ENCODE results near the gene BTBD19. TPM values are rescaled to one million over a fixed set of nuclear protein-coding genes. Genes with fewer than 3 reads are reported as not detected.
"Not testable (repeated sequence)": the region's sequence is repeated elsewhere in the genome, so short reads cannot be mapped to it uniquely, and the experiment has no call there.

Gene BTBD19
- polyA plus RNA-seq, 4 donors = 6.8 to 25.0 (median 16.2) TPM

DNA sequence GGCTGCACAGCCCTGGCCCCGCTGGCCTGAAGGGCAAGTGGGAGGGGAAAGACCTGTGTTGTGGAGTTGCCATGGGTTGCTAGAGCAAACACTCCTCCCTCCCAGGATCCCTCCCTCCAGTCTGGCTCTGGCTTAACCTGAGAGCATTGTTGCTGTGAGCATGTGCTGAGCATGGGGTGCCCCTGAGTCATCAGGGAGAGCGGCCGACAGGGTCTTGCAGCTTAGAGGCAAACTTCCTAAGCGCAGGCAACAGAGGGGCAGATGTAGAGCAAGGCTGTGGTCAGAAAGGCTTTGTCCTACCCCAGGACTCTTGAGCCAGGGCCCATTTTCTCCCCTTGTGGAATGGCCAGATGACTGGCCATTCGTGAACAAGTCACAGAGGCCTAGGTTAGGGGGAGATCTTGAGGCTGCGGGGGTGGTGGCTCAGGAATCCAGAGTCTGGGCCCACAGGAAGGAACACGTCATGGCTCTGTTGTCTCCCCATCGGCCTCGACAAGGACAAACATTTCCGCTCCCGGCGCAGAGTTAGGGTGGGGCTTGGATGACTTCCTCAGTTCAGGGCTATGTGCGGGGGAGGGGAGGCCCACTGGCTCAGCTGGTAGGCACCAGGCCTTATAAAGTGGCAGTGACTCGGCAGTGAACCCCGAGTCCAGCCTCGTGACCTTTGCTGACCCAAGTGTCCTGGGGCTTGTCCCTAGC is 810 bp upstream of the BTBD19 start:
- DNase-seq (ENCODE audit: low read depth in 4 of 4, low spot score in 2 of 4) = peak in 2 of 4 donors; percentile 81 to 83

DNA sequence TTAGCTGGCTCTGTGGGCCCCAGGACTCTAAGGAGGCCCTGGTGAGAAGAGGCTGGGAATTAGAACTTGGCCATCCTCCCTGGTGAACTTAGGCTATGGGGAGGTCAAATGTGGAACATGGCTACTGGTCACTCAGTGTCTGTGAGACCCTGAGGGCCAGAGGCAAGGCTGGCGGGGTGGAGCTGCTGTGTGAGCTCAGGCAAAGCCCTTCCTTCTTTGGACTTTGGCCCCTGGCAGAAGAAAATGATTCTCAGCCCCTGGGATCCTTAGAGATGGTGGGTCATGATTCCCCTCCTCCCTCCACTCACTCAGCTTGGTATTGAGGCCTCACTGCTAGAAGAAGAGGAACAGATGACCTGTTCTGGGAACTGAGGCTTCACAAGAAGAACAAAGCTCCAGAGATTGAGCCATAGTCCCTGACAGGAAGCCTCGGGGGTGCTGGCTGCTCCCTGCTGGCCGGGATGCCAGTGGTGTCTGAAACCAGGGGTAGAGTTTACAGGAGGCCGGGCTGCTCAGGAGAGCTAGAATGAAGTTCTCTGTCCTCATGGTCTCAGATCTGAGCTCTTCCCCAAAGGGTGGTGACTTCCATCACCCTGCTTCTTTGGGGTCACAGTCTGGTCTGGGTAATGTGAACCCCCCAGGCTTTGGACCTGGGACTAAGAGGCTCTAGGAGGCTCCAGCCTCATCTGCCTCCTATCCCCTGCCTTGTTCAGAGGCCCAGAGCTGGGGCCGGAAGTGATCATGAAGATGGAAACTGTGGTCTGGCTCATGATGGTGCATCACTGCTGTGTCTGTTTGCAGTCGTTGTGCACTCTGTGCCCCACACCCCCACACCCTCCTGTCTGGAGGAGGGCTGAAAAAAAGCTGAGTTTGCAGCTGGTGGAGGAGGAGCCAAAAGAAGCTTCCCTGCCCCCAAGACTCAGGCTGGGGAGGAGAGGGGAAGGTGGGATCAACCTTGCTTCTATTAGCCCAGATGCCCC is 905 bp downstream of the BTBD19 start:
- DNase-seq (ENCODE audit: low read depth in 4 of 4, low spot score in 2 of 4) = no peak

DNA sequence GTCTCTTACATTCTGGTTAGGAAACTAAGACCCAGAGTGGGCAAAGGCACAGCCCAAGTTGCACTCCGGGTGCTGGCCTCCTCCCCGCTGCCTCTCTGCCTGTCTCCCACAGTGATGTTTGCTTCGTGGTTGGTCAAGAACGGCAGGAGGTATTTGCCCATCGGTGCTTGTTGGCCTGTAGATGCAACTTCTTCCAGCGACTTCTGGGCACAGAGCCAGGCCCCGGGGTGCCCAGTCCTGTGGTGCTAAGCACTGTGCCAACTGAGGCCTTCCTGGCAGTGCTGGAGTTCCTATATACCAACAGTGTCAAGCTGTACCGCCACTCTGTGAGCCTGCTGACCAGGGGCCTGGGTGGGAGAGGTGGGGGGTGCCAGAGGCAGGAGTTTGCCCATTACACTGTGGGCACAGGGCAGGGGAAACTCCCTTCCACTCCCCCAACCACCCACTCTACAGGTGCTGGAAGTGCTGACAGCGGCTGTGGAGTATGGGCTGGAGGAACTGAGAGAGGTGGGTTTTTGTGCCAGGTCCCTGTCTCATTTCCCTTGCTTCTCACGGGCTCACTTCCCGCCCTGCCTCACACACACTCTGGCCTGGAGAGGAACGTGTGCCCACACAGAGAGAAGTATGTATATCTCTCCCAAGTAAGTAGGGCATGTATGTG is 1.9 kb downstream of the BTBD19 start:
- no peak for DNase-seq (ENCODE audit: low read depth in 4 of 4, low spot score in 2 of 4)

DNA sequence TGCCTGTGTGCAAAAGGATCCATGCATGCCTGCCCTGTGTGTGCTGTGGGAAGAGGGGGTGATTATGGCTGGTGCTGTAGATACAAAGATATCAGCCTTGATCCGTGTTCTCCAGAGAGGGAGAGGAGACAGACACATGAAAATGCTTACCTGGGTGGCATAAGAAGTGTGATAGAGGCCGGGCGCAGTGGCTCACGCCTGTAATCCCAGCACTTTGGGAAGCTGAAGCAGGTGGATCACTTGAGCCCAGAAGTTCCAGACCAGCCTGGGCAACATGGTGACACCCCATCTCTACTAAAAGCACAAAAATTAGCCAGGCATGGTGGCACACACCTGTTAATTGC is 2.4 kb downstream of the BTBD19 start:
- DNase-seq (ENCODE audit: low read depth in 4 of 4, low spot score in 2 of 4) = not testable (repeated sequence)

DNA sequence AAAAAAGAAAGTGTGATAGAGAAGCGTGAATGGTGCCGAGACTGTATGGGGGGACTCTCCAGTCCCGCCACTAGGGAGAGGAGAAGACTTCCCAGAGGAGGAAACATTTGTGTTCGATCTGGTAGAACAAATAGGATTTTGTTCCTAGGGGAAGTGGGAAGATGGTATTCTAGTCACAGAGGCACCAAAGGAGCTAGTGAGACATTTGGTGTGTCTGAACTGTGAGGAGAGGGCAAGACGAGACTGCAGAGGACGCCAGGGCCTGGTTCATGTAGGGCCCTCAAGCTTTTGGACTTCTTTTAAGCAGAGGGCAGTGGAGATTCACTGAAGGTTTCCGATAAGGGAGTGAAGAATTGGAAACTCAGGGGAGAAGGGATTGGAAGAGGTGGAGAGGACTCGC is 2.9 kb downstream of the BTBD19 start:
- DNase-seq (ENCODE audit: low read depth in 4 of 4, low spot score in 2 of 4) = no peak

DNA sequence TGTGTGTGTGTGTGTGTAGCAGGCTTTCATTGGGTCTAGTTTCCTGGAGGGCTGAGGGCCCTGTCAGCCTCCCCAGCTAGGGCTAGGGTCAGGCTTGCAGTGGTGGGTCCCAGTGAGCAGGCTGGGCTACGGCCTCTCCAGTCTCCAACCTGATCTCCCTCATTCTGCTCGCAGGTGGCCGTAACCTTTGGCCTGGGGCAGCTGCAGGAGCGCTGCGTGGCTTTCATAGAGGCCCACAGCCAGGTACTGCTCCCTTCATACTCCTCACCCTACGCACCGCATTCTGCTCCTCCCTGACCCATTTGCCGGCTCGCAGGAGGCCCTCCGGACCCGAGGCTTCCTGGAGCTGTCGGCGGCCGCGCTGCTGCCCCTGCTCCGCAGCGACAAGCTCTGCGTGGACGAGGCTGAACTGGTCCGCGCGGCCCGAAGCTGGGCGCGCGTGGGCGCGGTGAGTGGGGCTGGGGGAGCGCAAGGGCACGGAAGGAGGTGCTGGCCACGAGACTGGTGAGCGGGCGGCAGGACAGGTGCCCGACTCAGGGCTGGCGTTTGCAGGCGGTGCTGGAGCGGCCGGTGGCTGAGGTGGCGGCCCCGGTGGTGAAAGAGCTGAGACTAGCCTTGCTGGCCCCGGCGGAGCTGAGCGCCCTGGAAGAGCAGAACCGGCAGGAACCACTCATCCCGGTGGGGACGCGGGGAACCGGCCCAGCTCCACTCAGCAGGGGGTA is 4.7 kb downstream of the BTBD19 start:
- no peak for DNase-seq (ENCODE audit: low read depth in 4 of 4, low spot score in 2 of 4)

DNA sequence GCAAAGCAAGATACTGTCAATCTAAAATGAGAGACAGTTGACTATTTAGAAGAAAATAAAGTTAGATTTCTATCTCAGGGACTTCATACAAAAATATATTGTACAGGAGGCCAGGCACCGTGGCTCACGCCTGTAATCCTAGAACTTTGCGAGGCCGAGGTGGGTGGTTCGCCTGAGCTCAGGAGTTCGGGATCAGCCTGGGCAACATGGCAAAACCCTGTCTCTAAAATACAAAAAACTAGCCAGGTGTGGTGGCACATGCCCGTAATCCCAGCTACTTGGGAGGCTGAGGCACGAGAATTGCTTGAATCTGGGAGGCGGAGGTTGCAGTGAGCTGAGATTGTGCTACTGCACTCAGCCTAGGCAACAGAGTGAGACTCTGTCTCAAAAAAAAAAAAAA is 7.6 kb downstream of the BTBD19 start:
- DNase-seq (ENCODE audit: low read depth in 4 of 4, low spot score in 2 of 4) = not testable (repeated sequence)

DNA sequence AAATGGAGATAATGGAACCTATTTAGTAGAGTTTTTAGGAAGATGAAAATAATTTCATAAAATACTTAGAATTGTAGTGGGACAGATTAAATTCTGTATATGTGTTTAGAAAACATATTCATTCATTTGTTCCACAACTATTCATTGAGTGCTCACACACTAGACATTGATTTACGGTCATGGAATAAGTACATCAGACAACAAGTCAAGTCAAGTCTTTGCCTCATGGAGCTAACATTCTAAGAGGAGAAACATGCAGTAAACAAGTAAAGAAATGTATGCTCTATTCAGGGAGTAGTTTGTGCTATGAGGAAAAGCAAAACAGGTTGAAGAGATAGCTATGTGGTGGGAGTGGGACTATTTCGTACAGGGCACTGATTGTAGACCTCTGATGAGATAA is 9.0 kb downstream of the BTBD19 start:
- DNase-seq (ENCODE audit: low read depth in 4 of 4, low spot score in 2 of 4) = no peak

DNA sequence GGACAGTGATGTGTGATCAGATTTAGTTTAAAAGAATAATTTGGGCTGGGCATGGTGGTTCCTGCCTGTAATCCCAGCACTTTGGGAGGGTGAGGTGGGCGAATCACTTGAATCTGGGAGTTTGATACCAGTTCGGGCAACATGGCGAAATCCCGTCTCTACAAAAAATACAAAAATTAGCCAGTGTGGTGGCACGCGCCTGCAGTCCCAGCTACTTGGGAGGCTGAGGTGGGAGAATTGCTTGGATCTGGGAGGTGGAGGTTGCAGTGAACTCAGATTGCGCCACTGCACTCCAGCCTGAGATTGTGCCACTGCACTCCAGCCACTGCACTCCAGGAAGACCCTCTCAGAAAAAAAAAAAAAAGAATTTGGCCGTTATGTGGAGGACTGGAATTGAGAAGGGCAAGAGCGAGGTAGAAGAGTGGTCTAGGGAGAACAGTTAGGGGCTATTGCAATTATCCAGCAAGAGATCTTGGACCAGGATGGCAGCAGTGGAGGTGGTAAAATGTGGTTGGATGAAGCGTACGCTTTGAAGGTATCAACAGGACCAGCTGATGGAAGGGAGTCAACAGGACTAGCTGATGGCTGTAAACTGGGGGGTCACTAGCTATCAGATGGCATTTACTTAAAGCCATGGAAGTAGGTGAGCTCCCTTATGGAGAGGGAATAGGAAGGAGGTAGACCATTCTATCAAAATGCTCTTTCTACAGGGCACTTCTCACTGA is 9.6 kb downstream of the BTBD19 start:
- DNase-seq (ENCODE audit: low read depth in 4 of 4, low spot score in 2 of 4) = no peak

DNA sequence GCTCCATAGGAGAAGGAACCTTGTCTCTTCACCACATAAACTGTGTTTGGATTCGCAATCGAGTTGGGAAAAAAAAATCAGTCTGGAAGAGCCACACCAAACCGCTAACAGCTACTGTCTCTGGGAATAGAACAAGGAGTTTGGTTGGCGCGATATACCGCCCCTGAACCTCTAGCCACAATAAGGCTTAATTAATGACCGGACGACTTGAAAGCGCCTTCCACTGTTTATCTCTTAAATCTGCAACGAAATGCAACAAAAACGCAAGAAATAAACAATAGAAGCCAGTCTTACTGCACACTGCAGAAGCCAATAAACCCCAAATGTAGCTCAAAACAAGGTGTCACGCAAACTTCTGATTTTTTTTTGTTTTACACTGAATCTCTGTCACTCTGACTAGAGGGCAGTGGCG is 10.9 kb downstream of the BTBD19 start:
- DNase-seq (ENCODE audit: low read depth in 4 of 4, low spot score in 2 of 4) = no peak

DNA sequence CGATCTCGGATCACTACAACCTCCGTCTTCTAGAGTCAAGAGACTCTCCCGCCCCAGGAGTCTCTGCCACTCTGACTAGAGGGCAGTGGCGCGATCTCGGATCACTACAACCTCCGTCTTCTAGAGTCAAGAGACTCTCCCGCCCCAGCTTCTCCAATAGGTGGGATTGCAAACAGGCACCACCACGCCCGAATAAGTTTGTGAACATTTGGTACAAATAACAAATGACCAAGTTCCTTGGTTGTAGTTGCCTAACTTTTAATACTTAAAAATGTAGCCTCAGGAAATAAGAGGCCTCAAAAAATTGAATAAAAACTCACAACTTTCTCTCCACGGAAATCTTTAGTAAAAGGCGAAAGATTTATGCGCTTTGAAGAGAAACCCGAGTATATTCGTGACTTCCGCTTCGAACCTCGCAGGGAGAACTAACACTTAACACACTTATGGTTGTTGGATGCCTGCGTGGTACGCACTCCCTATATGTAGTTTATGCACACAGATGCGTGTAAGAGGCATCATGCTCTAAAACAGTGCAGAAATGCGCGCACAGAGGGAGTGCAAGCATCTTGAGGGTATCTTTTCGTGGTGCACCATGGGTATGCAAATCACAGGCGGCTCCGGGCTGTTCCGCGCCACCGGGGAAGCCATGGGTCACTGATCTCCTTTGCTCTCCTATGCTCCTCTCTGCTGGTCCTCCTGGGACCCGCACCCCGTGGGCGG is 11.4 kb downstream of the BTBD19 start:
- peak in 2 of 4 donors; percentile 80 to 96 for DNase-seq (ENCODE audit: low read depth in 4 of 4, low spot score in 2 of 4)

DNA sequence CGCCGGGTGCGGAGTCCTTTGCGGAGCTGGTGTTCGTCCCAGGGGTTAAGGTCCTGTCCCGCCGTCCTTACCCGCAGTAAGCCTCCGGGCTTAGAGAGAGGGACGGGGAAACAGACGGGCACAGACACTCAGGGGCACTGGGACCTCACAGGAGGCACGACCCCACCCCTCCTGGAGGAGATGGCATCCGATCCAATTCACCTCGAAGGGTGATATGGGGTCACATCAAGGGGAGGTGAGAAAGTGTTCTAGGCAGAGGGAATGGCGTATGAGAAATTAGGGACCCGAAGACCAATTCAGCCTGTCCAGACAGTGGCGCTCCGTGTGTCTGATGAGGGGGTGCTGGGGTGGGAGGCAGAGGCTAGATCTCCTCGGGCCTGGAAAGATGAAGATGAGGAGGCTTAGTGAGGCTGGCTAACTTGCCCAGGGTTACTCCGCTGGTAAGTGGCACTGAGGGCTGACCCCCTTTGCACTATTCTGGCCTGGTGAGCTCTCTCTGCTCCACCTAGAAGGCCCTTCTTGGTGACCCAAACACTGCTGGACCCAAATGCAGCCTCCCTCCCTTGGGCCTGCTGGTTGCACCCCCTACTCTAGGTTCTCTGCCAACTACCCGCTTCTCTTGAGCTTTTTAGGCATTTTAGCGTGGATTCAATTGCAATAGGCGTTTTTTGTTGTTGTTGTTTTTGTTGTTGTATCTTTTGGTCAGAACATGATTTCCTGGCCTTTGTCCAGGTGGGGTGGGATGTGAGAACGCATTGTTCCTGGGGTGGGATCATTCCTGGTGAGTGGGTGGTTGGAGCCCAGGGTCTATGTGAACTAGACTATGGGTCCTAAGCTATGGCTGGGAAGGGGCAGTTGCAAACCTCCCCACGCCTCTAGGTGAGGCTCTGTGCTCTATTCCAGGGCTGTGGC is 12.3 kb downstream of the BTBD19 start:
- no peak for DNase-seq (ENCODE audit: low read depth in 4 of 4, low spot score in 2 of 4)

DNA sequence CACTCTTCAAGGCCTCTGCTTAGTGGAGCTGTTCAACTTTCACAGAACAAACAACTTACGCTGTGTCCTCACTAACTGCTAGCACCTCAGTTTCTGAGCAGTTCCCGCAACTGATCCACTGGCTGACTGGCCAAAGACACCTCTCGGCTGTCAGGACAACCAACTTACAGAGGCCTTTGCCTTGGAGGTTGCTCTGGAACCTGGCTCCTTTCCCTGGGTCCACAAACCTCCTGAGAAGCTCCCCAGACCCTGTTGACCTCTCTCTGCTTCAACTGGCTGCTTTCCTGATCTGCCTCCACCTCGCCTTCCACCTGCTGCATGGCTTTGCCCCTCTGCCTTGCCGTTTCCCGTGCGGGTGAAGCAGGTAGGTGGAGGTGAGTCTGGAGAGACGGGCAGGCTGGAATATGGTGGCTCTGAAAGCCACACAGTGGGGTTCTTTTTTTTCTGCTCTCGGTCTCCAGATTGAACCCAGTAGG is 13.0 kb downstream of the BTBD19 start:
- no peak for DNase-seq (ENCODE audit: low read depth in 4 of 4, low spot score in 2 of 4)

DNA sequence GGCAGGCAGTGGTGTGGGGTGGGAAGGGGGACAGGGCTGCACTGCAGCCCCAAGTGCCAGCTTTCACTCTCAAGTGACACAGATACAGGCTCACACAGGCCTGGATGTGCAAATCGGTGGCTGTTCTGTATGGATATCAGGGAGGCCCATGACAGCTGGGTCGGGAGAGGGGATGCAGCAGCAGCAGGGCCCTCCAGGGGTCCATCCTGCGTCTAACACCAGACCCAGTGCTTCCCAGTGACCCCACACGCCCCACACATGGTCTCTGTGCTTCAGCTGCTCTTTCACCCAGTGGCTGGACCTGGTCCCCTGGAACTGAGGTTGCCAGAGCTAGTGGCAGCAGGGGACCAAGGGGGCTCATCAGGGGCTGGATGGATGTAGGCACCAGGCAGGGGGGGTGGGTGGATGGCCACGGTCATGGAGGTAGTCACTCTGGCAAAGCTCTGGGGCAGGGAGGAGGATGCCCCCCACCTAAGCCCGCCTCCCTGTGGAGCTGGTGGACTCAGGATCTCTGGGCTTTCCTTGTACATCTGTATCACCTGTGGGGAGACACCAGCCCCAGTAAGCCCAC is 13.9 kb downstream of the BTBD19 start:
- no peak for DNase-seq (ENCODE audit: low read depth in 4 of 4, low spot score in 2 of 4)

DNA sequence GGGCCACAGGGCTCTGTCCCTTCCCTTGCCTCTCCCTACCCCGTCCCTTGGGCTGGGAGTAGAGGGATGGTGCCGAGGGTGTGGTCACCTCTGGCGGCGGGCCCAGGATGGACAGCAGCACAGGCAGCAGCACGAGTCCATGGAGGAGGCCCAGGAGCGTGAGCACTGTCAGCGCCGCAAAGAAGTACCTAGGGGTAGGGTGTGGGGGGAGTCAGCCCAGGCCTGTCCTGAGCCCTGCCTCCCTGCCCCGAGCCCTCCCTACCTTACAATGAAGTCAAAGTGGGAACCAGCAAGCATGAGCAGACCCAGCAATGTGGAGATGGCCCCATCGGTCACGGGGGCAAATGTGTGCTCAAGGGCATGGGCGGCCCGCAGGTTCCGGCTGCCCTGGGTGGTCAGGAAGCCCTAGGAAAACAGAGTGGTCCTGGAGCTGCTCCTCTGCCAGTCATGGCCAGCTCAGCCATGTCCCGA is 14.7 kb downstream of the BTBD19 start:
- DNase-seq (ENCODE audit: low read depth in 4 of 4, low spot score in 2 of 4) = no peak

DNA sequence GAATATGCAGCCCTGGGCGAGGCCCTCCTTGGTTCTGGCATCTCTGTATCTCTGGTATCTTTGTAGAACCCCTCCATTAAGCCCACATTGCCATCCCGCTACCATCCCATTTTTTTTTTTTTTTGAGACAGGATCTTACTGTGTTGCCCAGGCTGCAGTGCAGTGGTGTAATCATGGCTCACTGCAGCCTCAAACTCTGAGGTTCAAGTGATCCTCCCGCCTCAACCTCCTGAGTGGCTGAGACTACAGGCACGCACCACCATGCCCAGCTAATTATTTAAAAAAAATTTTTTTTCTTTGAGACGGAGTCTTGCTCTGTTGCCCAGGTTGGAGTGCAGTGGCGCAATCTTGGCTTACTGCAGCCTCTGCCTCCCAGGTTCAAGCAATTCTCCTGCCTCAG is 16.1 kb downstream of the BTBD19 start:
- DNase-seq (ENCODE audit: low read depth in 4 of 4, low spot score in 2 of 4) = not testable (repeated sequence)

DNA sequence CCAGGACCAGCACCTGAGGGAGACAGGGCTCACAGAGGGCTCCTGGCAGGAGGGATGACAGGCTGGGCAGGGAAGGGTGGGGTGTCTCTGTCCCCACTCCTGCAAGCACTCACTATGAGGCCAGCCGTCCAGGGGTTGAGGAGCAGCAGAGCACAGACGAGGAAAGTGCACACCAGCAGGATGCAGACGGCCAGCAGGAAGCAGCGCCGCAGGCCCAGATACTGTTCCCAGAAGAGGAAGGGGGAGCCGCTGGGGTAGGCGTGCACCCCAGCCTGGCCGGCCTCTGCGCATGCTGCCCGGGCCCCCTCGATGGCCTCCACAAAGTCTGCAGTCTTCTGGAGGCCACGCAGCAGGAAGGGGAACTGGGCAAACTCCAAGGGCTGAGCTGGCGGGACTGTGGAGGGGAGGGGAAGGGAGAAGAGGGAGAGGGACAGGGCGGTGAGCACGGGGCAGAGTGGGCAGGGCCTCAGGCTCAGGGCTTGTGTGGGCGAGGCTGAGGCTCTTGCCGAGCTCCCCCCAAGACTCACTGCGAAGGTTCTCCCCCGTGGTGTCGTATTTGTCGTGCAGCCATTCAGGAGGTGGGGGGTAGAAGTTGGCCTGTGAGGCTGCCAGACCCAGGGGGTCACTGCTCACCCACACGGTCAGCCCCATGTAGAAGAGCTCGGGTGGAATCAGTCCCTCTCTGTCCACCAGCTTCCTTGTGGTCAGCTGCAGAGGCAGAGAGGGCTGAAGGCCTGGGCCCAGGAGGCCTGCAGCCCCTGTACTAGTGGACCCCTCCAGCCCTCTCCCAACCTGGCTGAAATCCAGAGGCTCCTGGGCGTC is 18.3 kb downstream of the BTBD19 start:
- no peak for DNase-seq (ENCODE audit: low read depth in 4 of 4, low spot score in 2 of 4)

Measured in left renal cortex interstitium (tissue), 4 donors.